GM12872 (cell line): ENCODE results near the gene CMIP.

Experiments
- TF ChIP-seq, protein P1 (sequence below): IDR thresholded peaks from 3 replicates; pipeline ENCODE4 v1.5.1; 2011; ENCODE audit warnings: low read depth, mild to moderate bottlenecking, low read length, moderate library complexity; ENCODE audit not compliant: insufficient read depth

CMIP gene

DNA sequence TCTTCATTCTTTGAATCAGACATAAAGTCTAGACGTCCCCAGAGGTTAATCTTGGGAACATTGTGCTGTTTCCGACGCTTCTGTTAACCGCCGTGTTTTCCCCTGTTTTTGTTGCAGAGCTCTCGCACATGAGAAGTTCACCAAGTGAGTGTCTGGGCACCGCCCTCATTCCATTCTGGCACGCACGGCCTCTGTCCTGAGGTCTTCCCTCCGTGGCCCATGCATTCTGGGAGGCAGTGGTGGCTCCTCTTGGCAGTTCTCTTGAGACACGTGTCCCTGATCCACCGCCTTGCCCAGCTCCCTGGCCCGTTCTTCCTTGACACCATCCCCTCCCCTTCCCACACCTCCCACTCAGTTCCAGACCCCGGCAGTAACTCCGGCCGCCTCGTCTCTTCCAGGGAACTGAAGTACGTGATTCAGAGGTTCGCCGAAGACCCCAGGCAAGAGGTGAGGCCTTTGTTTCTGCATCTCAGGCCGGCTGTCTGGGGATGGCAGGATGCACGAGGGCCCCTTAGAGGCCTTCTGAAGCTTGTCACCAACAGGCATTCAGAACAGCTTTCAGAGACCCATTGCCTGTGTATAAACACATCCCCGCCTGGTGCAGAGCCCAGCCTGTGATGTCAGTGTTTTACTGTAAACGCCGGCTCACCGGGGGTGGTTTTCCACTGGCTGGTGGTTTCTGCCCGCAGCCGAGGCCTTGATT, 248.6 kb downstream of the CMIP start:
- TF ChIP-seq, protein P1, sequence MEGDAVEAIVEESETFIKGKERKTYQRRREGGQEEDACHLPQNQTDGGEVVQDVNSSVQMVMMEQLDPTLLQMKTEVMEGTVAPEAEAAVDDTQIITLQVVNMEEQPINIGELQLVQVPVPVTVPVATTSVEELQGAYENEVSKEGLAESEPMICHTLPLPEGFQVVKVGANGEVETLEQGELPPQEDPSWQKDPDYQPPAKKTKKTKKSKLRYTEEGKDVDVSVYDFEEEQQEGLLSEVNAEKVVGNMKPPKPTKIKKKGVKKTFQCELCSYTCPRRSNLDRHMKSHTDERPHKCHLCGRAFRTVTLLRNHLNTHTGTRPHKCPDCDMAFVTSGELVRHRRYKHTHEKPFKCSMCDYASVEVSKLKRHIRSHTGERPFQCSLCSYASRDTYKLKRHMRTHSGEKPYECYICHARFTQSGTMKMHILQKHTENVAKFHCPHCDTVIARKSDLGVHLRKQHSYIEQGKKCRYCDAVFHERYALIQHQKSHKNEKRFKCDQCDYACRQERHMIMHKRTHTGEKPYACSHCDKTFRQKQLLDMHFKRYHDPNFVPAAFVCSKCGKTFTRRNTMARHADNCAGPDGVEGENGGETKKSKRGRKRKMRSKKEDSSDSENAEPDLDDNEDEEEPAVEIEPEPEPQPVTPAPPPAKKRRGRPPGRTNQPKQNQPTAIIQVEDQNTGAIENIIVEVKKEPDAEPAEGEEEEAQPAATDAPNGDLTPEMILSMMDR, result no peak

DNA sequence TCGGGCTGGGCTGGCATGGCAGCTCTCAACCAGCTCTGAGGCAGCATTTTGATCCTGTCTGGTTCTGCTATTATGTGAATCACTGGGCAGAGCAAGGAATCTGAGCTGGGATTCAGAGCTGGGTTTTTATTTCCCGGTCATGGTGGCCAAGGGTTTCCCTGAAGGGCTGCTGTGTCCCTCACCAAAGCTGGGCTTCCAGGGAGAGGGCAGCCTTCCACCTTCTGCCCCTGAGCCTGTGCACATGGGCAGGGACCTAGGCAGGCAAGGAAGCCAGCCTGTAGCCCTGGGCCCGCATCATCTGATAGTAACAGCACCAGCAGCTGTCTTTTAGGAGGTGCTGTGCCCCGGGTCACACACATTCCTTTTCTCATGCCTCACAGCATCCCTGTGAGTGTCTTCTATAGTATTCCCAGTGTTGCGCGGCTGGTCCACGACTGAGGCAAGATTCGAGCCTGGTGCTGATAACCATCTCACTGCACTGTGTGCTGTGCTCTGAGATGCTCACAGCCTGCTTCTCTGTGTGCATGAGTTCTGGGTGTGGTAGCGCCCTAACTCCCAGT, 249.2 kb downstream of the CMIP start:
- TF ChIP-seq, protein P1, result no peak

DNA sequence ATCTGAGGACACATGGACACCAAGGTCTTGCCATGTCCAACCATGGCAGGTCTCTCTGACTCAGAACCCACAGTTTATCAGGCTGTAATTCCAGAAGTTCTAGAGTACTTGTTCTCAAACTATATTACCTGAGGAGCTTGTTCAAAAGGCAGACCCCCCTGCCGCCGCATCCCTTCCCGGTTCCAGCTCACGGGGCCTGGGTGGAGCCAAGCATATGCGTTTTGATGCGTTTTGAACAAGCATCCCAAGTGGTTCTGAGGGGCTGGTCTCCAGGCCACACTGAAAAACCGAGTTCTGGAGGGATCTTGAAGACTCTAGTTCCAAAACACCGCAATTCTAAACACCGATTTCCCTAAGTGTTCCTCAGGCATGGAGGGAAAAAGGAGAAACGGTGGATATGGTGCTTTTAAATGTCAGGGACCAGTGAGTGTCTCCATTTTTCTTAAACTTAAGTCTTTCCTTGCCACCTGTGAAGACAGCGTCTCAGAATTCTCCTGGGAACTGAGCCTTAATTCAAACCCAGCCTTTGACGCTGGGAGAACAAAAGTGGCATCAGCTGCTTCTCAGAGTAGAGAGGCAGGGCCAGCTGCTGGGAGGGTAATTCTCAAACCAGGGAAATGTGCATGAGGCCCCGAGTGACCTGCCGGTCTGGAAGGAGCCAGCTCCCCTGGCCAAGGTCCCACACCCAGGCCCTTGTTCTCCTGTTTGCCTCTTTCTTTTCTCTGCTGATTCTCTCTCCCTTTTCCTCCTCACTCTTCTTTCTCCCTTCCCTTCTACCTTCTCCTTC, 250.1 kb downstream of the CMIP start:
- TF ChIP-seq, protein P1, result no peak

DNA sequence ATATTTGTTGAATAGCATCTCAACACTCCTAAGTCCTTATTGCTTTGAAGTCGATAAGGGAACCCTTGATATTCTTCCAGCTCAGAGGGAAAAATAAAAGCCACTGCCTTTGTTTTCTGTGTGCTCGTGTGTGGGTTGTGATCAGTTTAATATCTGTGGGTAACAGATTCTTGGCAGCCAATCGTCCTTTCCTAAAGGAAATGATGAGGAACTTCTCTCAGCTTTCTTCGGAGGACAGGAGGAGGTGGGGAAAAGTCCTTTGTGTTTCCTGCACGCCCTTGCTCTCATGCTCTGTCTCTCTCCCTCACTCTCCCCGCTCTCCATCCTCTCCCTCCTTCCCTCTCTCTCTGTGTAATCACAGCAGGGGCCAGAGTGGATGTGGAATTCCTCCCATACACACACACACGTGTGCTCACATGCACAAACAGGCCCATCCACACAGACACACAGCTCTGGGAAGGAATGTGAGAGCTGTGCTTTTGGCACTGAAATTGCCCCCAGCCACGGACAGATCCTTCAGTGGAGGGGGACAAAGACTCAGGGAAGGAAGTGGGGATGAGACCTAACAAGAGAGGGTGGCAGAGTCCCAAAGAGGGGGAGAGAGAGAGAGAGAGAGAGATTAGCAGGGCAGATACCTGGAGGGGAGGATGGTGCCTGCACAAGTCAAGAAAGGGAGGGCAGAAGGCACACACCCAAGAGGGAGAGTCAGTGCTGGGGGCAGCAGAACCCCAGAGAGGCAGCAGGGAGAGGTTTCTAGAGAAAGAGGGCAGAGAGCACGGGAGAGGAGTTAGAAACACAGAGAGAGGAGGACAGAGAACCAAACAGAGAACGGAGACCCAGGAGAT, 250.9 kb downstream of the CMIP start:
- TF ChIP-seq, protein P1, result no peak

DNA sequence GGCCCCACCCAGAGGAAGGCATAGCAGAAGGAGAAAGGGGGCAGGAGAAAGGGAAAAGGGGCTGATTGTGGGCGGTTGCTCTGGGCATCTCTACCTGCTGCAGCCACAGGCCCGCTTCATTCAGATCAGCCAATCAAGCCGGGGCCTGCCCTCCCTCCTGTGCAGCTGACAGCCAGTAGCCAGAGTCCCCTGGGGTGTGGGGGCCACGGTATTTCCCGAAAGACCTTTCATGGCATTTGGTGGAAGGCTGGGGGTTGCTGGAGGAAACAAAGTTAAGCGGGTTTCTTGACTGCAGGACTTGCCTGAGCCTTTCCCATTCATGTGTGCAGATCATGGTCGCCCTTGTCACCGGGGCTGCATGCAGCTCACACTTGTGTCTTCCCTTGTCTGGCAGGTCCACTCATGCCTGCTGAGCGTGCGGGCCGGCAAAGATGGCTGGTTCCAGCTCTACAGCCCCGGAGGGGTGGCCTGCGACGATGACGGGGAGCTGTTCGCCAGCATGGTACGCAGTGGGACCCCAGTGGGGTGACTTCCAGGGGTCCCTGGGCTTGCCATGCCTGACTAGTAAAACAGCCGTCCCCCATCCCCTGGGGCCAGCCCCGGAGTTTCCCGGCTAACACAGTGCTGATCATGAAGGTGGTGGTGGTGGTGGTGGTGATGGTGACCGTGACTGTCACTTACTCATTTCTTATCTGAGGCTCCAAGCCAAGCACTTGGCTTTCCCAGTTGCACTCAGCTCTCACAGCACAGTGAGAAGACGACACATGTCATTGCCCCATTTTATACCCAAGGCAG, 251.8 kb downstream of the CMIP start:
- TF ChIP-seq, protein P1, result no peak

DNA sequence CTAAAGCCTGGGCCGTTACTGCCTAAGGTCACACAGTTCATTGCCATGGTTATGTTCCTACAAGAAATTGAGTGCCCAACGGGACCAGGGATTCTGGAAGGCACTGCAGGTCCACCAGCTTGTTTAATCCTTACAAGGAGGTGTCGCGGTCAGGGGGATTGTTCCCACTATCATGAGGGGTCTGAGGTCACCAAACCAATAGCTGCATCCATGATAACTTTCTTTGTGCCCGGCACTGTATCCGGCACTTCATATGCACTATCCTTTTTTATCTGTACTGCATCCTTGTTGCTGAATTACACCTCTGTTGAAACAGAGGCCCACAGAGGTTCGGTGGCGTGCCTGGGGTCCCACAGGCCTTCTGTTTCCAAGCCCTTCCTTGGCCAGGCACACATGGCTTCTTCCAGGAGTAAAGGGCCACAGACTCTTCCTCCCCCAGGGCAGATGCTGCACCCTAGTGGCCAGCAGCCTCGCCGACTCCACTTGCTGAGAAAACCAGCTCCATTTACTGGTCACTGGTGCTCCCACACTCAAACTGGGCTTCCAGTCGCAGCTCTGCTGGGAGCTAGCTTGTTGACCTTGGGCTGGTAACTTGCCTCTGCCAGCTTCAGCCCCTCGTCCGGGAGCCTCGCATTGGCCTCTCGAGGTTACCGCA, 252.5 kb downstream of the CMIP start:
- TF ChIP-seq, protein P1, result peak; percentile 75
